Liver (tissue), 9 donors: ENCODE data around the gene CAPRIN1. TPM values are rescaled to one million over a fixed set of nuclear protein-coding genes. Genes with fewer than 3 reads are reported as not detected.
"Not testable (repeated sequence)": the region's sequence is repeated elsewhere in the genome, so short reads cannot be mapped to it uniquely, and the experiment has no call there.

ENCODE experiments used
- DNase-seq: peaks from one replicate; pipeline ENCODE4 v3.0.0-alpha.2; 2017; ENCODE audit warnings: low spot score
- H3K27ac ChIP-seq, 2 donors: one replicate each; pipeline ENCODE4 v1.7.0; 2013; ENCODE audit warnings: inconsistent platforms in 2 of 2, low read length in 2 of 2, control low read depth in 1 of 2, low read depth in 1 of 2, mild to moderate bottlenecking in 1 of 2
- H3K27me3 ChIP-seq, 4 donors: one replicate each; pipeline versions ENCODE4 v1.6.1 to v1.7.0; 2013; ENCODE audit warnings: low read length in 3 of 4, inconsistent platforms in 1 of 4, mild to moderate bottlenecking in 1 of 4, moderate library complexity in 1 of 4; ENCODE audit not compliant: control insufficient read depth in 4 of 4, insufficient read depth in 4 of 4
- H3K36me3 ChIP-seq, 4 donors: one replicate each; pipeline versions ENCODE4 v1.6.1 to v1.7.0; 2013; ENCODE audit warnings: low read length in 3 of 4, mild to moderate bottlenecking in 3 of 4, low read depth in 1 of 4, moderate library complexity in 1 of 4; ENCODE audit not compliant: control insufficient read depth in 4 of 4, insufficient read depth in 3 of 4
- H3K4me1 ChIP-seq, 4 donors: one replicate each; pipeline versions ENCODE4 v1.6.1 to v1.7.0; 2013; ENCODE audit warnings: low read length in 3 of 4, mild to moderate bottlenecking in 3 of 4, moderate library complexity in 1 of 4; ENCODE audit not compliant: control insufficient read depth in 4 of 4, insufficient read depth in 4 of 4
- H3K4me3 ChIP-seq, 3 donors: one replicate each; pipeline versions ENCODE4 v1.6.1 to v1.7.0; 2013; ENCODE audit warnings: low read length in 3 of 3, control low read depth in 1 of 3, low read depth in 1 of 3, mild to moderate bottlenecking in 1 of 3
- H3K9ac ChIP-seq, 2 donors: one replicate each; pipeline ENCODE4 v1.7.0; 2013; ENCODE audit warnings: low read length in 2 of 2, mild to moderate bottlenecking in 2 of 2, moderate library complexity in 2 of 2, control low read depth in 1 of 2, low read depth in 1 of 2
- H3K9me3 ChIP-seq, 4 donors: one replicate each; pipeline versions ENCODE4 v1.6.1 to v1.7.0; 2013; ENCODE audit warnings: low read length in 3 of 4; ENCODE audit not compliant: control insufficient read depth in 4 of 4
- ATF3 ChIP-seq: IDR thresholded peaks from 2 replicates; pipeline ENCODE4 v1.6.1; 2016; ENCODE audit warnings: antibody characterized with exemption
- CTCF ChIP-seq: fragments of 150-350 bp; IDR thresholded peaks from 2 replicates; pipeline ENCODE4 v1.5.1; 2017; ENCODE audit warnings: improper control_type of control experiment, low read depth, low read length; ENCODE audit not compliant: missing input control
- FOXA1 ChIP-seq: IDR thresholded peaks from 2 replicates; pipeline ENCODE4 v1.6.1; 2016; ENCODE audit warnings: antibody characterized with exemption
- FOXA2 ChIP-seq: IDR thresholded peaks from 2 replicates; pipeline ENCODE4 v1.6.1; 2016; ENCODE audit warnings: antibody characterized with exemption
- GABPA ChIP-seq, 2 donors: IDR thresholded peaks in 1 of 2; conservative IDR thresholded peaks in 1 of 2; 2 replicates each; pipeline ENCODE4 v1.6.1; 2016; ENCODE audit warnings: antibody characterized with exemption in 2 of 2, mild to moderate bottlenecking in 1 of 2, moderate library complexity in 1 of 2
- HNF4G ChIP-seq: IDR thresholded peaks from 2 replicates; pipeline ENCODE4 v1.6.1; 2016; ENCODE audit warnings: antibody characterized with exemption
- MAX ChIP-seq: IDR thresholded peaks from 2 replicates; pipeline ENCODE4 v1.6.1; 2016; ENCODE audit warnings: antibody characterized with exemption
- NR2F2 ChIP-seq: IDR thresholded peaks from 2 replicates; pipeline ENCODE4 v1.6.1; 2016; ENCODE audit warnings: antibody characterized with exemption
- RAD21 ChIP-seq, 2 donors: IDR thresholded peaks; 2 replicates each; pipeline ENCODE4 v1.6.1; 2016; ENCODE audit warnings: antibody characterized with exemption in 2 of 2, mild to moderate bottlenecking in 2 of 2
- REST ChIP-seq: IDR thresholded peaks from 2 replicates; pipeline ENCODE4 v1.6.1; 2016; ENCODE audit warnings: antibody characterized with exemption, mild to moderate bottlenecking
- RXRA ChIP-seq, 2 donors: IDR thresholded peaks; 2 replicates each; pipeline ENCODE4 v1.6.1; 2017 to 2018; ENCODE audit warnings: antibody characterized with exemption in 2 of 2, mild to moderate bottlenecking in 1 of 2
- SP1 ChIP-seq: IDR thresholded peaks from 2 replicates; pipeline ENCODE4 v1.6.1; 2018; ENCODE audit warnings: antibody characterized with exemption, mild to moderate bottlenecking
- TAF1 ChIP-seq: conservative IDR thresholded peaks from 2 replicates; pipeline ENCODE4 v1.6.1; 2016; ENCODE audit warnings: antibody characterized with exemption, mild to moderate bottlenecking
- YY1 ChIP-seq: IDR thresholded peaks from 2 replicates; pipeline ENCODE4 v1.6.1; 2016; ENCODE audit warnings: antibody characterized with exemption, mild to moderate bottlenecking
- ZBTB33 ChIP-seq: IDR thresholded peaks from 2 replicates; pipeline ENCODE4 v1.6.1; 2016; ENCODE audit warnings: antibody characterized with exemption
- WGBS: extraction: QIAGEN DNeasy Blood & Tissue Kit; methylation state at CpG from one replicate; pipeline ENCODE4 v1.1.7; 2013; 5-methylcytosine and 5-hydroxymethylcytosine counted together
- polyA plus RNA-seq, 2 donors: library from polyadenylated mRNA; stranded (reverse) in 1 of 2; unstranded in 1 of 2; fragments of 200-250 nt in 1 of 2; fragments of >200 nt in 1 of 2; fragmentation: Nextera tagmentation in 1 of 2; extraction: Ambion mirVana in 1 of 2; gene quantifications; one replicate each; pipeline versions ENCODE4 v1.2.1 to v1.2.3, GENCODE V29; 2013 to 2015
- total RNA-seq, 2 donors: library from RNA; depleted of rRNA; stranded (reverse); fragments of >200 nt; gene quantifications; one replicate each; pipeline ENCODE4 v1.2.3, GENCODE V29; 2014
- donor health status: healthy.
- donor health status: healthy.
- donor health status: healthy.
- donor health status: healthy.
- donor health status: healthy.

The CAPRIN1 gene
- total and polyA plus RNA-seq, 4 donors: 19.5 to 112 (median 56.5) TPM

GRCh38 chr11:34091825-34092224, 40.3 kb downstream of the CAPRIN1 start:
- DNase-seq: no peak
- Histone ChIP-seq H3K36me3 (peaks cover 26 to 87% (median 76%) of the 10 kb centered on the region in 4 donors), H3K9me3 (no peaks in the 10 kb centered on the region), H3K4me1 (no peaks in the 10 kb centered on the region), H3K9ac (no peak overlapping the region), H3K4me3 (no peak overlapping the region), H3K27me3 (no peaks in the 10 kb centered on the region), H3K27ac (no peak overlapping the region)
- WGBS: 85% methylated on average over 1 of the region's 1 CpG
- no peak for TF ChIP-seq ATF3
- TF ChIP-seq CTCF: no peak
- TF ChIP-seq GABPA (IDR thresholded peaks at IDR 0.05 in 1 of 2, conservative IDR thresholded peaks at IDR 0.05 in 1 of 2): no peak

- not testable (repeated sequence) for H3K27me3 ChIP-seq, H3K27ac ChIP-seq, H3K4me1 ChIP-seq, H3K4me3 ChIP-seq, H3K9ac ChIP-seq, DNase-seq, H3K9me3 ChIP-seq
- 95% methylated on average over 2 of the region's 2 CpGs for WGBS
- H3K36me3 ChIP-seq: peaks cover 26 to 93% (median 88%) of the 10 kb centered on the region in 4 donors
Measured at GRCh38 chr11:34094900-34095299, 43.4 kb downstream of the CAPRIN1 start.

GRCh38 chr11:34098813-34099212, 47.3 kb downstream of the CAPRIN1 start:
- Histone ChIP-seq H3K4me3 (no peak overlapping the region), H3K27me3 (no peaks in the 10 kb centered on the region), H3K4me1 (no peaks in the 10 kb centered on the region), H3K27ac (no peak overlapping the region), H3K9me3 (no peaks in the 10 kb centered on the region), H3K36me3 (peaks cover 9 to 71% (median 65%) of the 10 kb centered on the region in 4 donors), H3K9ac (no peak overlapping the region)
- TF ChIP-seq SP1 (no peak), TAF1 (no peak), CTCF (no peak), ATF3 (no peak), FOXA2 (no peak), GABPA (IDR thresholded peaks at IDR 0.05 in 1 of 2, conservative IDR thresholded peaks at IDR 0.05 in 1 of 2) (no peak), HNF4G (no peak), RAD21 (IDR thresholded peaks at IDR 0.05) (no peak), RXRA (IDR thresholded peaks at IDR 0.05) (no peak), NR2F2 (no peak), MAX (no peak), REST (no peak), YY1 (no peak), ZBTB33 (no peak), FOXA1 (no peak)
- 96% methylated on average over 2 of the region's 2 CpGs for WGBS
- DNase-seq: no peak
